ENCODE measurements around the gene ARMC2. TPM values are rescaled to one million over a fixed set of nuclear protein-coding genes. Genes with fewer than 3 reads are reported as not detected.

Gene ARMC2, protein sequence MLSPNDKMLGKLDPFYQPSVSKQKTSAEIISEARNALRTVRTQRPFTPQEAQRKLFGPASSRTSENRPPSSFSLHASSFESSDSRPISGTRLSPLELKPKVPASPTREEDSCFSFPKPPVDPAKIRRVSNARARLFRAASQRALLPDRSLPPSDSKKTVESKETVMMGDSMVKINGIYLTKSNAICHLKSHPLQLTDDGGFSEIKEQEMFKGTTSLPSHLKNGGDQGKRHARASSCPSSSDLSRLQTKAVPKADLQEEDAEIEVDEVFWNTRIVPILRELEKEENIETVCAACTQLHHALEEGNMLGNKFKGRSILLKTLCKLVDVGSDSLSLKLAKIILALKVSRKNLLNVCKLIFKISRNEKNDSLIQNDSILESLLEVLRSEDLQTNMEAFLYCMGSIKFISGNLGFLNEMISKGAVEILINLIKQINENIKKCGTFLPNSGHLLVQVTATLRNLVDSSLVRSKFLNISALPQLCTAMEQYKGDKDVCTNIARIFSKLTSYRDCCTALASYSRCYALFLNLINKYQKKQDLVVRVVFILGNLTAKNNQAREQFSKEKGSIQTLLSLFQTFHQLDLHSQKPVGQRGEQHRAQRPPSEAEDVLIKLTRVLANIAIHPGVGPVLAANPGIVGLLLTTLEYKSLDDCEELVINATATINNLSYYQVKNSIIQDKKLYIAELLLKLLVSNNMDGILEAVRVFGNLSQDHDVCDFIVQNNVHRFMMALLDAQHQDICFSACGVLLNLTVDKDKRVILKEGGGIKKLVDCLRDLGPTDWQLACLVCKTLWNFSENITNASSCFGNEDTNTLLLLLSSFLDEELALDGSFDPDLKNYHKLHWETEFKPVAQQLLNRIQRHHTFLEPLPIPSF
- 0.61 and 0.65 TPM in 2 replicates for total RNA-seq

DNA sequence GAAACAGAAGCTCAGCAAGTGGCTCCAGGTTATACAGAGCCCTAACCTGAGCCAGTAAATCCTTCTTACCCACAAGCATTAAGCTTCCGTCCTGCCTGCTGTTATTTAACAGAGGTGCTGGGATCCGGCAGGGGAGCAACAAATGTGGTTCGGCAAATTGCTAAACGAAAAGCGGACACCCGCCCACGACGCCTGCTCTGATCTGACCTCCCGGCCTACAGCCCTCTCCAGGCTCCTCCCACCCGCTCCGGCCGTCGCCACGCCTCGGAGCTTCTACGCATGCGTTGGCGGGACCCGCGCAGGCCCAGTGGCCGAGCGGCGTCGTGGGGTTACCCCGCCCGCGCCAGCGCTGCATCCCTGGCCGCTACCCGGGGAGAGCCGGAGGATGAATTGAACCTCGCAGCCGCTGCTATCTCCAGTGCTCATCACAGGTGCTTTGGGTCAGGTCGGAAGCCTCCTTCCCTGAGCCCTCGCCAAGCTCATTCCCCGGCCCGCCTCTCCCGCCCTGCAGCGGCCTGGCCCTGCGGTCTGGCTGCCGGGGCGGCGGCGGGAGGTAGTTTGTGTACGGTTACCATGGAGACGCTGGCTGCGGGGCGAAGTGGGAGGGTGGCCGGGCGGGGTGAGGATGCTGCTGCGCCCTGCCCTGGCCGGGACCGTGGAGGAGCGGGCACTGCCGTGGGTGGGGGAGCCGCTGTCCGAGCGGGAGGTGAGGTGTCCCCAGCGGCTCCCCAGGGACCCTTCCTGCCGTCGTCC lies at the start of gene ARMC2:
Gene ARMC2 (plus strand): TSS at position 307 of the 753 bp plus-strand sequence. CDS start 5,846 bp downstream, outside the sequence.

Other genes with a start within 250 kb of the ARMC2 start
- gene SESN1, start 246.4 kb downstream of the ARMC2 start, total RNA-seq = 18.8 and 30.1 TPM in 2 replicates
- gene CEP57L1, start 247.1 kb downstream of the ARMC2 start, total RNA-seq = 26.6 and 33.0 TPM in 2 replicates